GM21717 (cell line): ENCODE measurements around the gene TMCO4.
"Not testable (repeated sequence)": the region's sequence is repeated elsewhere in the genome, so short reads cannot be mapped to it uniquely, and the experiment has no call there.

Experiments used
- ATAC-seq: cut with Tn5 transposase; IDR thresholded peaks from one replicate; pipeline ENCODE4 v1.9.1; 2021; ENCODE audit warnings: mild to moderate bottlenecking, moderate library complexity; ENCODE audit not compliant: unreplicated experiment

Gene TMCO4

DNA sequence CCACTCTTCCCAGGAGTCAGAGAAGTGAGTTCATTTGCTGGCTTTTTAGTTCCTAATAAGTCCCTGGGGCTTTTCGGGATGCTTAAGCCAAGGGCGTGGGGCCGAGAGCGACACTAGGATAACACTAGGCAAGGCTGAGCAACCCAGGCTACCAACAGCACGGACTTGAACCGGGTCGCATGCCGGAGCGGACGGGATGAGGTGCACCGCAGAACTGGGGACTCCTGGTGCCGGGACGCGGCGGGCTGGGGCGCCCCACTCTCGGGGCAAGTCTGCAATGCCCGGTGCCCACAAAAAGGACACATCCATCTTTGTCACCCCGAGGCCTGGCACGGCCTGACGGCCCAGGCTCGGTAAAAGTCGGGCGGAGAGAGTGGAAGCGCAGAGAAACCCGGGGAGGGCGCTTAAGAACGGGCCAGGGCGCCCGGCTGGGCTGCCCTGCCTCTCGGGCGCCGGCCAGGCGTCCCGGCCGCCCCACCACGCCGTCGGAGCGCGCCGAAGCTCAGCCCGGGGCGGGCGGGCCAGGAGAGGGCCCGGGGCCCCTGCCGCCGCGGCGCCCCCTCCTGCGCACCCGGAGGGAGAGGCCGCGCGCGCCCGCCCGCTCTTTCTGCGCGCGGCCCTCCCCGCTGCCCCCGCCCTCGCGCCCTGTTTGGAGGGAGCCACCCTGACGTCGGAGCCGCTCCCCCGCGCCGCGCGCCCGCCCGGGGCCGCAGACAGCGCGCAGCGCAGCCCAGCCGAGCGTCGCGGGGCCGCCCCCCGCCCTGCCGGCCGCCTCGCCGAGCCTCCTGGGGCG lies 155.9 kb downstream of the TMCO4 start, which contains the start of gene NBL1:
TSS of gene NBL1 (plus strand) at position 710 of the 793 bp plus-strand sequence. CDS start 10,720 bp downstream, outside the sequence.
- no peak for ATAC-seq

DNA sequence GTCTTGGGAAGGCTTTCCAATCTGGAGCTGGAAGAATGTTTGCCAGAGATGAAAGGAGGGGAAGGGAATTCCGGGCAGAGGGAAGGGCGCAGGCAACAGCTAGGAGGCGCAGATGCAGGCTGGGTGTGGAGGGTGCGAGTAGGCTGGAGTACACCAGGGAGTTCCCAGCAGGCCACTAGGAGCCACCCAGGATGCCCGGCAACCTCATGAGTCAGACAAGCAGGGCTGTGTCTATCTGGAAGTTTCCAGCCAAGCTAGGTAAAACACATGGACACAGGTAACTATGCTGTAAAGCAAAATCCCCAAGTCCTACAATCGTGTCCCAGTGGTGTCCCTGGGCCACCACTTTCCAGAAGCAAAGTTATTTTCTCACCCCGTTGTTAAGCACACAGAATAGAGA lies 156.6 kb downstream of the TMCO4 start:
- ATAC-seq, result no peak

DNA sequence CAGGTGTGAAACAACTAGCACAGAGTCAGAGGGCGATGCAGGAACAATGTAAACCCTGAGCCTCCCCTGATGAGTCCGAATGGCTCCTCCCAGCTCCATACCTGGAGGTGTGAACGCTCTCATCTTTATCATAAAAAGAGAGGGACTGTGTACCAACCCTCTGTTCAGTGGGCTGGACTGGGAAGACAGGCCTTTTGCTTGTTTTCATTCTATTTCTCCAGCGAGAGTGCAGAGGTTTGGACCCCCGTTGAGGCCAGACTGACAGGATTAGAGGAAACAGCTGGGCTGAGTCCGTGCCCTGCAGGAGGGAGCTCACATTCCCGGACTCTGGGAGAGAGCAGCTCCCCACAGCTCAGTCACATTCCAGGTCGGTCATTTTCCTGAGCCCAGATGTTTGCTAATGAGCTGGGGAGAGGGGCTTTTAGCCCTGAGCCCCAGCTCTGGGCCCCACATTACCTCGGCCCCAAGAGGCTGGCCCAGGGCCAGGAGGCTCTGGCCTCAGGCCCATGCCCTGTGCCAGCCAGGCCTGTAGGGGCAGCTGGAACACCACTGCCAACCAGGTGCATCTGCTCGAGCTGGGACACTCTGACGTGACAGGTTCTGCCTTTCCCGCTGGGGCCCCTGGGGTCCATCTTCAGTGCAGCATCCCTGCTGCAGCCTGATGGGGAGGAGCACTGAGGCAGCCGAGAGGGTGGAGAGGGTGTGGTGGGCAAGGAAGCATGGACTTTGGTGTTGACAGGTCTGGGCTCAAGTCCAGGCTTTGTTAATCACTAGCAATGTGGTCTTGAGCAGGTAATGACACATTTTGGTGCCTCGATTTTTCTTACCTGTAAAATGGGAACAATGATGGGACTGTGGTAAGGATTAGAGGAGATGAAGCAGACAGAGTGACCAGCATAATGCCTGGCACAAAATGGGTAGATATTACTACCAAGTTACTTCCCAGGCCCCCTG lies 159.1 kb downstream of the TMCO4 start:
- ATAC-seq, result no peak

DNA sequence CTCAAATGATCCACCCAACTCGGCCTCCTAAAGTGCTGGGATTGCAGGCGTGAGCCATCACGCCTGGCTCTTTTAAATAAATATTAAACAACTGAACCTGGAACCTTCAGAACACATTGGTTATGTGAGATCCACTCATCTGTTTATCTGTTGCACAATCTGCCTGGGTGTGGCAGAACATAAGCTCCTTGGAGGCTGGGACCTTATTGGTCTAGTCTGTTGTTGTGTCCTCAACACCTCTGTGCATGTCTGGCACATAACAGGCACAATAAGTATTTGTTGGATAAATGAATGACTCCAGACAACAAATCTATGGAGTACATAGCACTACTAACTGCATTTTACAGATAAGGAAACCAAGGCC lies 159.7 kb downstream of the TMCO4 start:
- ATAC-seq, result no peak

DNA sequence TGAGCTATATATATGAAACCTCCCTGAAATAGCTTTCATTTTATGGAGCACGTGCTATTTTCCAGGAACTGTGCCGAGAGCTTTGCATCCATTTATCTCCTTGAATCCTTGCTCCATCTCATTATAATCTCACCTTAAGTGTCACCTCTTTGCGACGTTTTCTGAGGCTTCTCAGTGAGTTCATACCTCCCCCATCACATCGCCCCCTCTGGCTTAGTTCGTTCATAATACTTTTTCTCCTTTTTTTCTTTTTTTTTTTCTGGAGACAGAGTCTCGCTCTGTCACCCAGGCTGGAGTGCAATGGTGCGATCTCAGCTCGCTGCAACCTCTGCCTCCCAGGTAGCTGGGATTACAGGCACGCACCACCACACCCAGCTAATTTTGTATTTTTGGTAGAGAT lies 160.5 kb downstream of the TMCO4 start:
- ATAC-seq, result not testable (repeated sequence)

DNA sequence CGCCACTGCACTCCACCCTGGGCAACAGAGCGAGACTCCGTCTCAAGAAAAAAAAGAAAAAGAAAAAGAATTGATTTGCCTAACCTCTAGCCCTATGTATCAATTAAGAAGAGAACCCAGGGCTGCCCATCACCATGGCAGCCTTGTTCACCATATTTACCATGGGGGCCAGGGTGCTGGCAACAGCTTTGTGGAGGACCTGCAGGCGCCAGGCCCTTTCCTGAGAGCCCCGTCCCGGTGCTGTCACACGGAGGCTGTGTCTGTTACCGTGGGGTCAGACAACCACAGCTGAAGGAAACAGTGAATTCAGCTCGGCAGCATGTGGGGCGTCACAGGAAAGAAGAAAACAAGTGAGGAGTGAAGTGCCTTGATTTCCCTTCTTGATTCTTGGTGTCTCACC lies 162.1 kb downstream of the TMCO4 start:
- ATAC-seq, result no peak

DNA sequence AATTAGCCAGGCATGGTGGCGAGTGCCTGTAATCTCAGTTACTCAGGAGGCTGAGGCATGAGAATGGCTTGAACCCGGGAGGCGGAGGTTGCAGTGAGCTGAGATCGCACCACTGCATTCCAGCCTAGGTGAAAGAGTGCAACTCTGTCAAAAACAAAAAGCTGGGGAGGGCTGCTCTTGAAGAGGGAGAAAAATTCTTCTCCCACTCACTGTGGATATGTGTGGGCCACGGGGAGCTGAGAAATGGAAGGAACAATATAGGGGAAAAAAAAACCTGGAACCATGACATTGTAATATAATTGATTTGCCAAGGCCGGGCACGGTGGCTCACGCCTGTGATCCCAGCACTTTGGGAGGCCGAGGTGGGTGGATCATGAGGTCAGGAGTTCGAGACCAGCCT lies 163.0 kb downstream of the TMCO4 start:
- ATAC-seq, result not testable (repeated sequence)

DNA sequence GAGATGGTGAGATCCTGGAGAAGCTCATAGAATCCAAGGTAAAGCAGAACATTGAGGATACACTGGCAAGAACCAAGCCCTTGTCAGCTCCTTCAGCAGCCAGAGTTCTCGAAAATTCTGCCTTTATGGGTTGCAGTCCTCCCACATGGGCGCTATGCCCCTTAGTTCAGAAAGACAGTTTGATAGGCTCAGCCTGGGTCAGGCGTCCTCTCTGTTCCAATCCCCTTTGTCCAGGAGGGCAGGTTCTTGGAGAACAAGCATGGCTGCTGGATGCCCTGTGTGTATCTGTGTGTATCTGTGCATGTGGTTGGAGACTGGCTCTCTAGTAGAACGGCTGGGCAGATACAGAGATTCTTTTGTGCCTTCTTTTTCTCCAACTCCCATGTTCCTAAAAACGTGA lies 163.7 kb downstream of the TMCO4 start:
- no peak for ATAC-seq

DNA sequence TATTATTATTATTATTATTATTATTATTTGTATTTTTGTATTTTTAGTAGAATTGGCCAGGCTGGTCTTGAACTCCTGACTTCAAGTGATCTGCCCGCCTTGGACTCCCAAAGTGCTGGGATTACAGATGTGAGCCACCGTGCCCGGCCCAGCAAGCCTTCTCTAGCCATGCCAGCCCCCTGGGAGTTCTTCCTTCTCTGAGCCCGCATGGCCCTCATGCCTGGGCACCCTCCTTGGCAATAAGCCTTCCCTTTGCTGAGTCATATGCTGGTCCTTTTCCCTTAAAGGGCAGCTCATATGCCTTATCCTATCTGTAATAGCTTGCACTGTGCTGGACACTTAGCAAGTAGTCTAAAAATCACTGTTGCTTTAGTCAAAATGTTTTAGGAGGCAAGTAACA lies 164.1 kb downstream of the TMCO4 start:
- no peak for ATAC-seq

DNA sequence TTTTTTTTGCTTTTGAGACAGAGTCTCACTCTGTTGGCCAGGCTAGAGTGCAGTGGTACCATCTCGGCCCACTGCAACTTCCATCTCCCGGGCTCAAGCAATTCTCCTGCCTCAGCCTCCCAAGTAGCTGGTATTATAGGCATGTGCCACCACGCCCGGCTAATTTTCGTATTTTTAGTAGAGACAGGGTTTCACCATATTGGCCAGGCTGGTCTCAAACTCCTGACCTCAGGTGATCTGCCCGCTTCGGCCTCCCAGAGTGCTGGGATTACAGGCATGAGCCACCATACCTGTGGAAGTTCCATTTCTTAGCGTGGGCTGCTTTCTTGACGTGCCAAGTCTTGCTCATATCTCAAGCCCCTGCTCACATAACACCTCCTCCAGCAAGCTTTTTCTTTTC lies 164.7 kb downstream of the TMCO4 start:
- ATAC-seq, result not testable (repeated sequence)

DNA sequence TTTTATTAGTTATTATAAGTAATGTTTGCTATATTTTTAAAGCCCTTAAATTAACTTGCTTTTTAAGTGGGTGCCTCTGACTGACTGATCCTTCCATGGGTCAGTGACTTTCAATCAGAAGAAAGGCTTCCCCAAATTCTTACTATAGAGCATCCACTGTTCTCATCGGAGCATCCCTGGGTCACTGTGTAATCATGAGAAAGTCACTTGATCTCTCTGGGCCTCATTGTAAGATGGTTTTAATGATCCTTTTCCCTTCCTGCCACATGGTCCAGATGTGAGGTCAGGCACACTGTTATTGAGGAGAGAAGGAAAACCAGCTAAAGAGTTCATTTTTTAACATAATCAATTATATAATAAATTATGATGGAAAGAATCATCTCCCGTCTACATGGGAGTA lies 166.6 kb downstream of the TMCO4 start:
- ATAC-seq, result no peak
